GM12872 (cell line): ENCODE measurements around the gene BCORL1.

ENCODE experiments used
- CTCF ChIP-seq: IDR thresholded peaks from 3 replicates; pipeline ENCODE4 v1.5.1; 2011; ENCODE audit warnings: low read depth, mild to moderate bottlenecking, low read length, moderate library complexity; ENCODE audit not compliant: insufficient read depth

Gene BCORL1

GRCh38 chrX:130051176-130051845, 68.9 kb downstream of the BCORL1 start:
- TF ChIP-seq CTCF, result no peak

GRCh38 chrX:130053236-130053635, 70.8 kb downstream of the BCORL1 start:
- no peak for TF ChIP-seq CTCF

GRCh38 chrX:130055103-130055502, 72.7 kb downstream of the BCORL1 start:
- no peak for TF ChIP-seq CTCF

- TF ChIP-seq CTCF, result no peak
These were observed 73.5 kb downstream of the BCORL1 start for GRCh38 chrX:130055899-130056298.

GRCh38 chrX:130057209-130057608, 74.8 kb downstream of the BCORL1 start:
- no peak for TF ChIP-seq CTCF

GRCh38 chrX:130058652-130059051, 76.2 kb downstream of the BCORL1 start:
- no peak for TF ChIP-seq CTCF

- peak; percentile 63 for TF ChIP-seq CTCF
These were observed 78.0 kb downstream of the BCORL1 start for GRCh38 chrX:130060122-130061069.
